Measurements from ENCODE around the gene EXOG.

GRCh38 chr3:38549082-38549481 lies 52.9 kb downstream of the EXOG start:
- TF ChIP-seq CTCF (IDR thresholded peaks at IDR 0.05 in 8 of 11, conservative IDR thresholded peaks at IDR 0.05 in 3 of 11) = no peak
- no peak for TF ChIP-seq POLR2A (IDR thresholded peaks at IDR 0.05)
- no peak for TF ChIP-seq POLR2AphosphoS5 (IDR thresholded peaks at IDR 0.05)

Data from spleen (tissue), 7 donors.